H9 (cell line): ENCODE data around the gene FBXO42. TPM values are rescaled to one million over a fixed set of nuclear protein-coding genes. Genes with fewer than 3 reads are reported as not detected.

Experiments used
- DNase-seq: peaks from one replicate; pipeline ENCODE4 v3.0.0-alpha.2; 2017
- H2AFZ ChIP-seq: one replicate; pipeline ENCODE4 v1.6.1; 2013; ENCODE audit warnings: mild to moderate bottlenecking, low read length, control low read depth, moderate library complexity
- H2AK5ac ChIP-seq: 2 replicates; pipeline ENCODE4 v1.6.1; 2013; ENCODE audit warnings: low read length, control low read depth, mixed read lengths; ENCODE audit not compliant: insufficient read length
- H2BK120ac ChIP-seq: one replicate; pipeline ENCODE4 v1.6.1; 2013; ENCODE audit warnings: low read depth, mild to moderate bottlenecking, low read length, control low read depth, inconsistent platforms; ENCODE audit not compliant: poor library complexity, severe bottlenecking
- H2BK12ac ChIP-seq: 2 replicates; pipeline ENCODE4 v1.6.1; 2013; ENCODE audit warnings: low read length, control low read depth, mixed read lengths, low read depth; ENCODE audit not compliant: insufficient read length
- H2BK15ac ChIP-seq: 2 replicates; pipeline ENCODE4 v1.6.1; 2013; ENCODE audit warnings: low read depth, low read length, control low read depth
- H2BK20ac ChIP-seq: one replicate; pipeline ENCODE4 v1.6.1; 2013; ENCODE audit warnings: low read depth, mild to moderate bottlenecking, low read length, control low read depth, inconsistent platforms; ENCODE audit not compliant: poor library complexity, severe bottlenecking
- H2BK5ac ChIP-seq: 2 replicates; pipeline ENCODE4 v1.6.1; 2013; ENCODE audit warnings: low read length, control low read depth, mixed read lengths; ENCODE audit not compliant: insufficient read length
- H3K14ac ChIP-seq: 2 replicates; pipeline ENCODE4 v1.6.1; 2013; ENCODE audit warnings: low read length, control low read depth; ENCODE audit not compliant: insufficient read depth
- H3K18ac ChIP-seq: 2 replicates; pipeline ENCODE4 v1.6.1; 2013; ENCODE audit warnings: low read depth, mild to moderate bottlenecking, mixed read lengths, low read length, control low read depth; ENCODE audit not compliant: insufficient read length
- H3K23ac ChIP-seq: 2 replicates; pipeline ENCODE4 v1.6.1; 2013; ENCODE audit warnings: low read length, control low read depth, mixed read lengths, low read depth; ENCODE audit not compliant: insufficient read length
- H3K23me2 ChIP-seq: 2 replicates; pipeline ENCODE4 v1.6.1; 2013; ENCODE audit warnings: low read depth, mild to moderate bottlenecking, mixed read lengths, low read length, control low read depth; ENCODE audit not compliant: insufficient read length, poor library complexity, severe bottlenecking
- H3K27ac ChIP-seq: 2 replicates; pipeline ENCODE4 v1.5.1; 2013; ENCODE audit warnings: low read length, control low read depth, mixed read lengths, low read depth; ENCODE audit not compliant: insufficient read length
- H3K27me3 ChIP-seq: 2 replicates; pipeline ENCODE4 v1.6.1; 2013; ENCODE audit warnings: low read length, control low read depth, inconsistent platforms; ENCODE audit not compliant: insufficient read depth
- H3K4ac ChIP-seq: 2 replicates; pipeline ENCODE4 v1.6.1; 2013; ENCODE audit warnings: low read depth, mild to moderate bottlenecking, control low read depth, inconsistent platforms, low read length, moderate library complexity
- H3K4me1 ChIP-seq: 2 replicates; pipeline ENCODE4 v1.6.1; 2013; ENCODE audit warnings: low read length, control low read depth, inconsistent platforms; ENCODE audit not compliant: insufficient read depth
- H3K4me2 ChIP-seq: 2 replicates; pipeline ENCODE4 v1.6.1; 2013; ENCODE audit warnings: low read length, control low read depth, mixed read lengths; ENCODE audit not compliant: insufficient read length, insufficient read depth
- H3K56ac ChIP-seq: 2 replicates; pipeline ENCODE4 v1.6.1; 2013; ENCODE audit warnings: low read depth, mild to moderate bottlenecking, mixed read lengths, low read length, control low read depth; ENCODE audit not compliant: insufficient read length
- H3K79me1 ChIP-seq: 2 replicates; pipeline ENCODE4 v1.6.1; 2013; ENCODE audit warnings: low read depth, mild to moderate bottlenecking, moderate library complexity, low read length, control low read depth, inconsistent platforms; ENCODE audit not compliant: insufficient read depth, poor library complexity, severe bottlenecking
- H3K79me2 ChIP-seq: 2 replicates; pipeline ENCODE4 v1.6.1; 2013; ENCODE audit warnings: low read length, control low read depth, inconsistent platforms; ENCODE audit not compliant: insufficient read depth
- H3K9ac ChIP-seq: 2 replicates; pipeline ENCODE4 v1.6.1; 2013; ENCODE audit warnings: low read length, control low read depth, mixed read lengths; ENCODE audit not compliant: insufficient read length; ENCODE audit errors: extremely low read depth
- H3K9me3 ChIP-seq: one replicate; pipeline ENCODE4 v1.6.1; 2013; ENCODE audit warnings: low read depth, low read length, inconsistent platforms; ENCODE audit not compliant: control insufficient read depth
- H3T11ph ChIP-seq: one replicate; pipeline ENCODE4 v1.6.1; 2013; ENCODE audit warnings: mild to moderate bottlenecking, low read length, control low read depth, inconsistent platforms
- H4K20me1 ChIP-seq: one replicate; pipeline ENCODE4 v1.6.1; 2013; ENCODE audit not compliant: control insufficient read depth, insufficient read length, insufficient read depth
- H4K5ac ChIP-seq: 2 replicates; pipeline ENCODE4 v1.6.1; 2013; ENCODE audit warnings: low read depth, mild to moderate bottlenecking, mixed read lengths, low read length, control low read depth; ENCODE audit not compliant: insufficient read length
- H4K8ac ChIP-seq: replicated peaks from 2 replicates; pipeline ENCODE4 v1.6.1; 2013; ENCODE audit warnings: low read length, control low read depth, mixed read lengths, low read depth; ENCODE audit not compliant: insufficient read length
- H4K91ac ChIP-seq: 2 replicates; pipeline ENCODE4 v1.6.1; 2013; ENCODE audit warnings: low read depth, mild to moderate bottlenecking, moderate library complexity, mixed read lengths, low read length, control low read depth; ENCODE audit not compliant: insufficient read length
- H3K27ac Mint-ChIP-seq, 3 experiments: 2 replicates in 2 of 3; 3 replicates in 1 of 3; pipeline ENCODE4 v1.8.0; 2020 to 2021; ENCODE audit warnings: mixed read lengths in 3 of 3, mild to moderate bottlenecking in 1 of 3, moderate library complexity in 1 of 3
- H3K27me3 Mint-ChIP-seq: 2 replicates; pipeline ENCODE4 v1.8.0; 2021; ENCODE audit warnings: low read depth, mild to moderate bottlenecking, moderate library complexity, mixed read lengths
- H3K36me3 Mint-ChIP-seq, 3 experiments: 2 replicates in 2 of 3; 3 replicates in 1 of 3; pipeline ENCODE4 v1.8.0; 2020 to 2021; ENCODE audit warnings: low read depth in 3 of 3, mixed read lengths in 3 of 3; ENCODE audit not compliant: insufficient read depth in 1 of 3
- H3K4me1 Mint-ChIP-seq, 2 experiments: 2 replicates each; pipeline ENCODE4 v1.8.0; 2020; ENCODE audit warnings: mixed read lengths in 2 of 2
- H3K4me3 Mint-ChIP-seq, 2 experiments: 2 replicates in 1 of 2; 3 replicates in 1 of 2; pipeline ENCODE4 v1.8.0; 2020 to 2021; ENCODE audit warnings: mild to moderate bottlenecking in 2 of 2, mixed read lengths in 2 of 2, moderate library complexity in 1 of 2
- H3K9me3 Mint-ChIP-seq, 2 experiments: 2 replicates in 1 of 2; 3 replicates in 1 of 2; pipeline ENCODE4 v1.8.0; 2020; ENCODE audit warnings: mild to moderate bottlenecking in 2 of 2, mixed read lengths in 2 of 2, moderate library complexity in 1 of 2
- CTCF ChIP-seq: fragments of 200-600 bp; sonication (generic); conservative IDR thresholded peaks from 3 replicates; pipeline ENCODE4 v1.8.0; 2021; ENCODE audit warnings: antibody characterized with exemption, mild to moderate bottlenecking
- WGBS: extraction: QIAGEN DNeasy Blood & Tissue Kit; methylation state at CpG from one replicate; pipeline ENCODE4 v1.1.7; 2013; ENCODE audit warnings: missing lambda C conversion rate, low lambda C conversion rate, mixed read lengths; ENCODE audit not compliant: insufficient read length; ENCODE audit errors: extremely low coverage; 5-methylcytosine and 5-hydroxymethylcytosine counted together
- total RNA-seq: library from RNA; stranded (reverse); gene quantifications from 2 replicates; pipeline ENCODE4 v1.2.1, GENCODE V29; 2021

Gene FBXO42
- total RNA-seq, 1 experiment from 2014 or later = 17.4 TPM

DNA sequence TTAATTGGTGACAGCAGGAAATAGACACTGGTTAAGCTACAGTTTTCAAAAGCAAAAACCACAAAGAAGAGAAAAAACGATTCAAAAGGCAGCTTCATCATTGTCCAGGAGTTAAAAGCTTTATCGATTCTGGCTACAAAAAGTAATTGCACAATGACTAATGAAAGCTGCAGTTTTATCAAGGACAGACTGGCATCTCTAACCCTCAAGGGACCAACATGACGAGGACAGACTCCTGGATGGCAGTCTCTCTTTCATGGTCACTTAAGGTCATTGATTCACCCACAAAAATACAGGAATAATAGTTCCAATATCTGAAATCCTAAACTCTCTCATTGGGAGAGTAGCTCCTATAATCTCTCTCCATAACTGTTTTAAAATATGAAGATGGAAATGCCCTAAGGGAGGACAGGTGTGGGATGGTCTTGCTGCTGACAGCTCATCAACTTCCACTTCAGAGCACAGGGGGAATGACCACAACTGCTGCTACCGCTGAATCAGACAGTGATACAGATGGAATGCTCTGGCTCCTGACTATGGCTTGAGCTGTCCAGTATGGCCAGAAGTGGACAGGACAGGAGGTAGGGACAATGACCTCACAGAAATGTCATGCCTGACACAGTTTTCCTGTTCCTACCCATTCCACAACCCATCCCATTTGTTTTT lies 97.9 kb downstream of the FBXO42 start:
- Histone ChIP-seq H3K23me2 (no peaks in the 10 kb centered on the region), H2BK15ac (no peak overlapping the region), H2AK5ac (no peak overlapping the region), H3K27me3 (no peaks in the 10 kb centered on the region), H2AFZ (no peak overlapping the region), H2BK120ac (no peak overlapping the region), H3K4ac (no peak overlapping the region), H3K79me2 (no peaks in the 10 kb centered on the region), H3K14ac (no peak overlapping the region), H3T11ph (no peak overlapping the region), H3K27ac (no peak overlapping the region), H3K79me1 (no peaks in the 10 kb centered on the region), H3K9ac (no peak overlapping the region), H3K4me1 (no peaks in the 10 kb centered on the region), H3K9me3 (no peaks in the 10 kb centered on the region), H3K23ac (no peak overlapping the region), H3K56ac (no peak overlapping the region), H2BK12ac (no peak overlapping the region), H3K4me2 (no peak overlapping the region), H4K20me1 (no peaks in the 10 kb centered on the region), H4K91ac (no peak overlapping the region), H2BK5ac (no peak overlapping the region), H4K5ac (no peak overlapping the region), H2BK20ac (no peak overlapping the region), H4K8ac (no peak overlapping the region), H3K18ac (no peak overlapping the region)
- H3K4me3 Mint-ChIP-seq = no peak overlapping the region
- no peak for DNase-seq
- peaks cover 6 to 14% of the 10 kb centered on the region in 2 experiments for H3K4me1 Mint-ChIP-seq
- 0 out of 7 replicates have a peak overlapping the region, but pooled peaks of 1 of the 3 experiments have one; percentile 36 for H3K27ac Mint-ChIP-seq
- H3K9me3 Mint-ChIP-seq = no peaks in the 10 kb centered on the region
- H3K36me3 Mint-ChIP-seq = peaks cover 6 to 42% (median 33%) of the 10 kb centered on the region in 3 experiments; a peak in 6 of 7 replicates
- no peak for TF ChIP-seq CTCF
- no peaks in the 10 kb centered on the region for H3K27me3 Mint-ChIP-seq
- no CpG with 5 or more reads among the region's 4 CpGs for WGBS
